Adrenal gland (tissue), 12 donors: ENCODE measurements around the gene NDUFAF4. TPM values are rescaled to one million over a fixed set of nuclear protein-coding genes. Genes with fewer than 3 reads are reported as not detected.

Source experiments
- DNase-seq, 7 donors: peaks; one replicate each; pipeline ENCODE4 v3.0.0-alpha.2; 2019 to 2020
- H3K27ac ChIP-seq, 5 donors: fragments of 200-600 bp; sonication (generic) in 4 of 5; 1 replicate in 3 of 5; 2 replicates in 2 of 5; pipeline versions ENCODE4 v1.5.1 to v1.8.0; 2016 to 2020; ENCODE audit warnings: mild to moderate bottlenecking in 1 of 5
- H3K27me3 ChIP-seq: fragments of 200-600 bp; 2 replicates; pipeline ENCODE4 v1.8.0; 2021
- H3K36me3 ChIP-seq, 2 donors: fragments of 200-600 bp; replicated peaks in 1 of 2; 1 replicate in 1 of 2; 2 replicates in 1 of 2; pipeline versions ENCODE4 v1.5.1 to v1.8.0; 2018 to 2022
- H3K4me1 ChIP-seq, 2 donors: fragments of 200-600 bp; replicated peaks in 1 of 2; 1 replicate in 1 of 2; 2 replicates in 1 of 2; pipeline versions ENCODE4 v1.5.1 to v1.8.0; 2018 to 2021
- H3K4me3 ChIP-seq, 4 donors: fragments of 200-600 bp; sonication (generic) in 3 of 4; one replicate each; pipeline ENCODE4 v1.5.1; 2016 to 2018
- H3K9me3 ChIP-seq, 3 donors: fragments of 200-600 bp; sonication (generic) in 1 of 3; replicated peaks in 1 of 3; 1 replicate in 2 of 3; 2 replicates in 1 of 3; pipeline versions ENCODE4 v1.5.1 to v1.8.0; 2016 to 2021
- CTCF ChIP-seq, 6 experiments: fragments of 450-650 bp in 4 of 6; fragments of 200-600 bp in 2 of 6; sonication (generic) in 1 of 6; IDR thresholded peaks; 1 replicate in 5 of 6; 2 replicates in 1 of 6; pipeline versions ENCODE4 v1.5.1 to v1.8.0; 2016 to 2021; ENCODE audit warnings: antibody characterized with exemption in 6 of 6, mild to moderate bottlenecking in 2 of 6, moderate library complexity in 1 of 6
- POLR2A ChIP-seq, 2 donors: fragments of 450-650 bp; IDR thresholded peaks; one replicate each; pipeline ENCODE4 v1.6.1; 2017; ENCODE audit warnings: antibody characterized with exemption in 2 of 2, mild to moderate bottlenecking in 2 of 2, moderate library complexity in 1 of 2
- WGBS, 4 donors: extraction: QIAGEN DNeasy Blood & Tissue Kit in 2 of 4; methylation state at CpG; one replicate each; pipeline versions ENCODE4 v1.1.5 to v1.1.7; 2013 to 2017; 5-methylcytosine and 5-hydroxymethylcytosine counted together
- intact Hi-C, 2 donors: fragments of 100-400 bp; cut with DNase I; formaldehyde crosslinking; loops; one replicate each; pipeline versions ENCODE4 v1.14.1 to v1.15.0; 2022 to 2023
- polyA plus RNA-seq, 3 donors: library from polyadenylated mRNA; stranded (reverse); fragments of 200-250 nt in 2 of 3; fragments of 350-450 nt in 1 of 3; fragmentation: Illumina TruSeq in 1 of 3; extraction: RNeasy Lipid Tissue Mini Kit (QIAGEN cat#74804) in 1 of 3; gene quantifications; one replicate each; pipeline ENCODE4 v1.2.3, GENCODE V29; 2013 to 2014
- total RNA-seq, 9 donors: library from RNA; depleted of rRNA in 4 of 9; stranded (reverse); fragments of >200 nt in 4 of 9; fragments of 120-200 nt in 1 of 9; fragmentation: NEBNext Ultra II Directional in 1 of 9; extraction: Animal tissue kit (Norgen Biotek cat#: 25700) in 1 of 9; gene quantifications; one replicate each; pipeline versions ENCODE4 v1.1.0 to v1.2.4, GENCODE V29; 2013 to 2023
- donor health status: healthy with polysubstance abuse.
- donor health status: Bipolar disorder and iron deficiency.
- donor health status: DM: yes; HTN: yes; CAD: no.
- donor health status: DM: no; HTN: no; CAD: no.
- donor health status: DM: no; HTN: no; CAD: no.
- donor health status: DM: yes; HTN: yes; CAD: no.

Gene NDUFAF4
- total and polyA plus RNA-seq, 12 donors: 11.4 to 73.5 (median 28.5) TPM

- Histone ChIP-seq H3K27ac (no peak overlapping the region), H3K4me3 (no peak overlapping the region), H3K4me1 (no peaks in the 10 kb centered on the region), H3K27me3 (no peaks in the 10 kb centered on the region), H3K9me3 (no peaks in the 10 kb centered on the region), H3K36me3 (no peaks in the 10 kb centered on the region)
- intact Hi-C loops: no loop called here
- no peak for DNase-seq
- TF ChIP-seq POLR2A (IDR thresholded peaks at IDR 0.05): no peak
- no peak for TF ChIP-seq CTCF (IDR thresholded peaks at IDR 0.05)
Measured at GRCh38 chr6:96878143-96878542, 19.5 kb downstream of the NDUFAF4 start.

GRCh38 chr6:96876886-96877545 is 20.7 kb downstream of the NDUFAF4 start:
- WGBS, 4 donors: 91 to 92% (median 91%) methylated on average over 9 of the region's 9 CpGs
- H3K4me3 ChIP-seq: no peak overlapping the region

GRCh38 chr6:96872976-96873375 is 24.7 kb downstream of the NDUFAF4 start:
- Histone ChIP-seq H3K9me3 (no peaks in the 10 kb centered on the region), H3K4me3 (no peak overlapping the region), H3K36me3 (no peaks in the 10 kb centered on the region), H3K27ac (no peak overlapping the region), H3K27me3 (no peaks in the 10 kb centered on the region), H3K4me1 (no peaks in the 10 kb centered on the region)
- WGBS, 4 donors: 72 to 88% (median 78%) methylated on average over 1 of the region's 1 CpG
- DNase-seq: no peak
- intact Hi-C loops: no loop called here
- TF ChIP-seq CTCF (IDR thresholded peaks at IDR 0.05): no peak

More at GRCh38 chr6:96876886-96877545, 20.7 kb downstream of the NDUFAF4 start:
- no peaks in the 10 kb centered on the region for H3K9me3 ChIP-seq
- H3K27me3 ChIP-seq: no peaks in the 10 kb centered on the region
- H3K27ac ChIP-seq: no peak overlapping the region
- H3K36me3 ChIP-seq: no peaks in the 10 kb centered on the region
- H3K4me1 ChIP-seq: no peaks in the 10 kb centered on the region
- intact Hi-C loops: no loop called here
- no peak for DNase-seq
- no peak for TF ChIP-seq POLR2A (IDR thresholded peaks at IDR 0.05)

GRCh38 chr6:96865055-96865405 is 32.7 kb downstream of the NDUFAF4 start:
- peaks cover 5% of the 10 kb centered on the region for H3K27me3 ChIP-seq
- H3K4me3 ChIP-seq: no peak overlapping the region
- no peak overlapping the region for H3K27ac ChIP-seq
- no peak for TF ChIP-seq POLR2A (IDR thresholded peaks at IDR 0.05)
- TF ChIP-seq CTCF (IDR thresholded peaks at IDR 0.05): no peak
- 79 to 88% (median 81%) methylated on average over 3 of the region's 3 CpGs for WGBS, 4 donors
- H3K9me3 ChIP-seq: no peaks in the 10 kb centered on the region
- no peaks in the 10 kb centered on the region for H3K36me3 ChIP-seq
- no peaks in the 10 kb centered on the region for H3K4me1 ChIP-seq
- intact Hi-C loops: no loop called here
- no peak for DNase-seq
